D721Med (cell line): ENCODE results near the gene ARMC2.

Experiments
- DNase-seq: peaks from one replicate; pipeline ENCODE4 v3.0.0; 2011; ENCODE audit warnings: low spot score; ENCODE audit not compliant: insufficient read length
- FAIRE-seq: peaks from 2 replicates; lab custom pipeline; 2011; peaks lifted over from hg19 to GRCh38; lab: Jason Lieb, UNC
- CTCF ChIP-seq: IDR thresholded peaks from 2 replicates; pipeline ENCODE4 v1.5.1; 2012; ENCODE audit warnings: mild to moderate bottlenecking, control low read depth; ENCODE audit not compliant: insufficient read depth; ENCODE audit errors: missing control alignments

The ARMC2 gene

GRCh38 chr6:108952776-108953486 lies 104.7 kb downstream of the ARMC2 start:
- no peak for DNase-seq
- FAIRE-seq, result no peak
- TF ChIP-seq CTCF, result no peak

GRCh38 chr6:108953681-108954080 lies 105.5 kb downstream of the ARMC2 start:
- no peak for FAIRE-seq
- no peak for DNase-seq
- no peak for TF ChIP-seq CTCF

- TF ChIP-seq CTCF, result no peak
- no peak for FAIRE-seq
- no peak for DNase-seq
These were observed 107.2 kb downstream of the ARMC2 start for GRCh38 chr6:108955329-108955949.

- FAIRE-seq, result no peak
- no peak for DNase-seq
- TF ChIP-seq CTCF, result no peak
These were observed 109.0 kb downstream of the ARMC2 start for GRCh38 chr6:108957221-108957620.

- DNase-seq, result no peak
- TF ChIP-seq CTCF, result no peak
- no peak for FAIRE-seq
These were observed 110.9 kb downstream of the ARMC2 start for GRCh38 chr6:108958900-108959770.

GRCh38 chr6:108959972-108960582 lies 111.9 kb downstream of the ARMC2 start:
- DNase-seq, result no peak
- no peak for TF ChIP-seq CTCF
- FAIRE-seq, result no peak
